Cerebellar nuclear complex (tissue), 1 donor: ENCODE data around the gene ARHGAP25.

ENCODE experiments used
- DNase-seq, 2 experiments: peaks; one replicate each; lab custom pipeline; 2025; lab: John Stamatoyannopoulos, UW

ARHGAP25 gene

DNA sequence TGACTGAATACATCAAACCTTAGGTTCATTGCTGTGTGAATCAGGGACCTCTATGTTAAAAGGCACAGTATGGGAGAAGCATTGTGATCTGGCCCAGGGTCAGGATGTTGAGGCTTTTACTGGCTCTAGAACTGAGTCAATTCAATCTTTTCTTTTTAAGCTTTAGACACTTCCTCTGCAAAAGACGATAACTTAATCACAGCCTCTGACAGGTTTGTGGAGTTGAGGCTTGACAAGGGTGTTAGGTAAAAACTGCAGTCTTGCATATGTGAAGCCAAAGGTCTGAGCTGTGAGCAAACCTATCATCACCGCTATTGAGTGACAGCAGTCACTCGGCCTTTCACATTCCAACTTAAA is 17.3 kb upstream of the ARHGAP25 start:
- no peak for DNase-seq

DNA sequence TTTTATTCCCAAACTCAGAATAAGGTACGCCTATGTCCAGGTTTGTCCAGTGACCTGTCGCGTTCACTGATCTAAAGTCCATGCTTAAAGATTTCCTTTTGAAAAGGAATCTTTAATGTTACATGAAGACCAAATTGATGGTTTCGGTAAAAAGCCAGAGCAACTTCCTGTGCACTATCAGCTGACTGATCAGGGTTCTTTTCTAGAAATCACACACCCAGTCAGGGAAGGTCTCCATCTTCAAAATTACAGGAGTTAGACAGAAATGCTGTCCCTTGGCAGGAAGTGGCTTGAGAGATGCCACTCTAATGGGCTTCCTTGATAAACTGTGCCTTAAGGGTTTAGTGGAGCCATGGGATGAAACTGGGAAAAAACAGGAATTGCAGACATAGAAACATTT is 14.7 kb upstream of the ARHGAP25 start:
- no peak for DNase-seq

DNA sequence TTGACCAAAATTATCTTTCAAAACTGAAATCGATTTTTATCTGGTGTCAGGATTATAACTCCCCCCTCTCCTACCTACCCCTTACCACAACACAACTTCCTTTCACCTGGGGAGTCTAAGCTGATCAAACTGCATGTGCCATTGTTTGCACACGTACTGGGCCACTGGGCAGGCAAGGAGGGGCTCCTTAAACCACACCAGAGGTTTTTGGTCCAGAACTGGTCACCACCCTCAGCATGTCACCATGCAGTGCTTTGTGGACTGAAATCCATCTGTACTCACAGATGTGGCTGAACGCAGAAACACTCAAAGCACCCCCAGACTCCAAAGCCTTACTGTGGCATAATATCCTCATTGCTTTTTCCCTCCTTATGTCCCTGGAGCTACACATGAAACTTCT is 13.9 kb upstream of the ARHGAP25 start:
- no peak for DNase-seq

DNA sequence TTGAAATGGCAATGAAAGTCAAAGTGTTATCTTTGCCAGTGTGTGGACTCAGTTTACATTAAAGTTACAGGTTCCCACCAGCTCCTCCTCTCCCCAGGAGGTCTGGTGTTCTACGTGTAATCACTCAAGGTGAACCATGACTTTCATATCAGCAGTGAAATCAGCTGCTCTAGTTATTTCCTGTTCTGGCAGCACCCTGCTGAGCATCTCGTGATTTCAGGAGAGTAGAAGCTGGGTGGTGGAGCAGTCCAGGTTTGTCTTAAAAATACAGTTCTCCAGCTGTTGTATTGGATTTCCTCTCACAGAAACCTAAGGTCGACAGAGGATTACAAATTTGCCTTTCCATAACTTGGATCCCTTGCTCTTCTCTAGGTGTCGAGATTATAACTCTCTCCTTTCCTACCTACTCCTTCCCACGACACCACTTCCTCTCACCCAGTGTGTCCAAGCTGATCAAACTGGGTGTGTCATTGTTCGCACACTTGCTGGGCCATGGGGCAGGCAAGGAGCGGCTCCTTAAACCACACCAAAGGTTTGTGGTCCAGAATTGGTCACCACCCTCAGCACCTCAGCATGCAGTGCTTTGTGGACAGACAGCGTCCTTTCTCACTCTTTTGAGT is 13.0 kb upstream of the ARHGAP25 start:
- no peak for DNase-seq

DNA sequence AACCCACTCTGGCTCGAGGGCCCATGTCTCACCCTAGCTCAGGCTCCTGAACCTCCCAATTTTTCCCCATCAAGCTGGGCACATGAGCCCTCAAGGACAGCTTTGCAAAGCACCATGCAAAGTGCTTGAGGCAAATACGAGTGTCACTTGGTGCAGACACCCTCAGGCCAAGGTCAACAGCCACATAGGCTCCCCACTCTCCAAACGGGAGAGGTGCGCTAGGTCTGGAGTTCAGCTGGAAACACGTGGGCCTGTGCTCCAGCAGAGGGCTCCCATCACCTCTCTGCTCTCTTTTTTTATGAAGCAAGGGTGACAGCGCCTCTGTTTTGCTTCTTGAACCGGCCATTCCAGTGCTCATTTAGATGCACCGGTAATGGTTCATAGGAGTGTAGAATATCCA is 11.9 kb upstream of the ARHGAP25 start:
- DNase-seq, result no peak

DNA sequence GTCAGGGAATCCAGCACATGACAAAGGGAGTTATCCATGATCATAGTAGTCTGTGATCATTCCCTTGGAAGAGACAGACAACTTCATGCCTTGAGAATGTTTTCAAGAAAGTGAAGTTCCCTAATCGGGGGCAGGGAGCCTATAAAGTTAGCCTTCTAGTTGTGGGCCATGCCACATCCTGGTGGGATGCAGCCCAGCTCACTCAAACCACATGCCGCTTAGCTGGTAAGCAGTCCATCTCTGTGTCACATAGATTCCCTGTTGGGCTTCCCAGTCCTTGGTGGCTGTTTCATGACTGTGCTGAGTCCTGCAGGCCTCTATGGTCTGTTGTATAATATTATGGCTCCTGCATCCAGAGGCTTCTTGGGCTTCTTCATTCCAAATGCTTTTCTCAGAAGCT is 11.4 kb upstream of the ARHGAP25 start:
- DNase-seq, result no peak

DNA sequence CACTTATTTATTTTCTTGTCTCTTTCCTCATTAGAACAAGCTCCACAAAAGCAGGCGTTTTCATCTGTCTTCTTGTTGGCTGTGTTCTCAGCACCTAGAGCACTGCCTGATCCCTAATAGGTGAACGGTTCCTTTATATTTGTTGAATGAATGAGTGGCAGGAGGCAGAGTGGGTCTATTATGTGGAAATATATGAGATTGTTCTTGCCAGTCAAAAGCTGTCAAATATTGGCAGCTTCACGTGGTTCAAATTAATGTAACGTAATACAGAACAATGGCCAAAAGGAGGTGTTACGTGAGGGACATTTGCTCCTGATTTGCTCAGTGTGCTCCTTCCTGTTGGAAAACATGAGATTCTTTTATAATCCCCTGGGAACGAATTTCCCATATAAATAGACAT is 8.5 kb upstream of the ARHGAP25 start:
- DNase-seq, result no peak

DNA sequence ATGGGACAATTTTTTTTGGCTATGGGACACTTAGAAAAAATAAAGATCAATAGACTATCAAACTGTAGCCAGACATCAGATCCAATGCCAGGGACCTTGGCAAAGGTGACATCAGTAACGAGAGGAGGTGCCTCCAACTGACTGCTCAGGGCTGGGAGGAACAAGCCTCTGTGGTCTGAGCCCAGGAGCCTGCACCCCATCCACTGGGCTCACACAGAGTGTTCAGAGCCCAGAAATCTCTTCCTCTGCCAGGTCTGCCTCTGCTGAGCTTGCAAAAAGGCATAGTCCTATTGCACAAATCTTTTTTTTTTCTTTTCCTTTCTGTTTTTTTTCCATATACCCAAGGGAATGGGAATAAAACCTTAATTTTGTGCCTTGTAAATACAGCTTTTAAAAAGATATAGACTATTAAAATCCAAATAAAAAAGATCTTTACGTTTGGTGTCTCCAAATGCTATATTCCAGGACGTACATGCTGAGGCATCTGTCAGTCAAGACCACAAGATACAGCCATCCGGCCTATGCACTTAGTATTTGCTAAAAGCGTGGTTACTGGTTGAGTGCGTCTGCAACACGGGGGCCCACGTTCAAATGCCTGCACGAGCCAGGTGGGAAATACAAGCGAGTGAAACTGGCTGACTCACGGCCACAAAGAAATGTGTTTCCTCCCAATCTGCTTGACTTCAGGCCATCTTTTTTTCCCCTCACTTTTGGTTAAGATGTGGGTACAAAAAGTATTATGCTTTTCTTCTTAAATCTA is 7.8 kb upstream of the ARHGAP25 start:
- no peak for DNase-seq

DNA sequence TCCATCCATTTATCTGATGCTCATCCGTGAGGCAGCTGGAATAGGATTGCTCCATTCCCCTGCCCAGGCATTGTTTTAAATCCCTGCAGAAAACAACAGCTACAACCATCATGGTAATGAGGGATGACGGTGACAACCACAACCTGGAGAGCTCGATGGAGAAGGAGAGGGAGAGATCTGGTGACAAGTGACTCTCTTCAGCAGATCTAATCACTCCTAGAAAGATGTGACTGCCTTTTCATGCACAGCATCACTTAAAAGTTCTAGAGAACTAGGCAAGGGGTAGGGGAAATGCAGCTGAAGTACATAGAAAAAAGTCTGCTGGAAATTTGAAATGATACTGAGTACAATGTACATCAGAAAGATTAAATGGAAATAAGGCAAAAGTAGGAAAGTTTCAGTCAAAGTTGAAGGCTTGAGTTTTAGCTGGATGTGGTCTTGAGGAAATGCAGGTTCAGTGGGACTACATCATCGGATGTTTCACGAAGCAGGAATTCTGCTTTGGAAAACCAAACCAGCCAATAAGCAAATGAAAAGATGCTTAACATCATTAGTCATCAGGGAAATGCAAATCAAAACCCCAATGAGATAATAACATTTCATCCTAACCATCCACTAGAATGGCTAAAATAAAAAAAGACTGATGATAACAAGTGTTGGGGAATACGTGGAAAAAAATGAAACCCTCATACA is 6.8 kb upstream of the ARHGAP25 start:
- DNase-seq, result no peak

DNA sequence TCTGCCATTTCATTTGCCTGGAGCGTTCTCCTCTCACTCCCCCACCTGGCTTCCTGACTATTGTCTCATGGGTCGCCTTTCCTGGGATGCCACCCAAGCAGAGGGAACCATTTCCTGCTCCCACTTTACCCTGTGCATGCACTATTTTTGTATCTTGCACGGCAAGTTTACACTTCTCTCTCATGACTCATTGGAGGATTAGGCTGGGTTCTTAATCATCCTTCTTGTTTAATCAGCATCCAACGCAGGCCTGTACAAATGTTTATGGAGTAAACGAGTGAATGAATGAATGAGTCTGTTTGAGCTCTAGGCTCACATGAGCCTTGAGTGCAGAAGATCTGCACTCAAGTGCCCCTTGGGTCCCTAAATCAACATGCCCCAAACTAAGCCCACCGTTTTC is 3.8 kb upstream of the ARHGAP25 start:
- no peak for DNase-seq

DNA sequence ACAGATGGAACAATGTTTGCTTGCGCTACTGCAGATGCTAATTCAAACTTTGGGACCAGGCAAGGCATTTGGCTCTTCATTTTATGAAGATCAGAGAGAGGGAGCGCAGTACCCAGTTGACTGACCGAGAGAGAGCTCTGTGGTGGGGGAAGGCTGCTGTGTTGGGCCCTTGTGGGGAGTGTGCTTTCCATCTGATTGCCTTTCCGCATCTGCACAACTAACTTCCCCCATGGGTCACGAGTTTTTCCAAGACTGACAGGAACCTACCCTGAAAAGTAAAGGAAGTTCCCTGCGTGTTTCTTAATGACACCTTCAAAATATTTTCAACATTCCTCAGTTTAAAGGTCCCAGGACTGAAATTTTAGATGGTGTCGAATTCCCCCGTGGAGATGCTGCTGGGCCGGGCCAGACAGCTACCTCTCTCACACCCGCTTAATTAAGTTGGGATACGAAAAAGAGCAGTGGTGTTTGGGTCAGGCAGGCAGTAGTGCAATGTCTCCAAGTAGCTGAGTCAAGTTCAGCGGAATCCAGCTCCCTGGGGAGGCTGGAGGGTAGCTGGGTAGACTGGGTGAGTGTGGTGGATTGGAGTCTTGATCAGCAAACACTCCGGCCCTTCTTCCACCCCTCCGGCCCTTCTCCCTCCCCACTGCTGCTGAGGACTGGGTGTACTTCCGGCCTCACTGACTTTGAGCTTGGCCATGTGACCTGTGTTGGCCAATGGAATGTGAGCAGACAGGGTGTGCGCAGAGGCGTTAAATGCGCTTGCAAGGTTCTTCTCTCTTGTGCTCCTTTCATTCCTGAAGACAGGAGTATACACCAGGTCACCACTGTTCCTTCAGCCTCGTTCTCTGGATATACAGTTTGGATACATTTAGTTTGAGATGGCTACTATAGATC is 2.3 kb upstream of the ARHGAP25 start:
- DNase-seq, result no peak

DNA sequence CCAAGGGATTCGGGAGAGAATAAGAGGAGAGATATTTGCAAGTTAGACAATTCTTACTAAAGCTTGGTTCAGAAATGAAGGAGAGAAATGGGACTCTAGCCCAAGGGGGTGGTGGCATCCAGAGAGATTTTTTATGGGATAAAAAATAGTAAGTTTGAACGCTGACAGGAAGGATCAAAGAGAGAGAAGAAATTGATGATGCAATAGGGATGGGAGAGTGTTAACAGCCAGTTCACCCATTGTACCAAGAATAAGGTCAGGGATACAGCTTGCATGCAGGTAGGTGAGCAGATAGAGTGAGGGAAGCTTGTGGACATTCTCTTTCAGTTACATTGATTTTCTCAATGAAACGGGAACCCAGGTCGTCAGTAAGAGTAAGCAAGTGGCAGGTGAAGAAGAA is 1.2 kb upstream of the ARHGAP25 start:
- no peak for DNase-seq

DNA sequence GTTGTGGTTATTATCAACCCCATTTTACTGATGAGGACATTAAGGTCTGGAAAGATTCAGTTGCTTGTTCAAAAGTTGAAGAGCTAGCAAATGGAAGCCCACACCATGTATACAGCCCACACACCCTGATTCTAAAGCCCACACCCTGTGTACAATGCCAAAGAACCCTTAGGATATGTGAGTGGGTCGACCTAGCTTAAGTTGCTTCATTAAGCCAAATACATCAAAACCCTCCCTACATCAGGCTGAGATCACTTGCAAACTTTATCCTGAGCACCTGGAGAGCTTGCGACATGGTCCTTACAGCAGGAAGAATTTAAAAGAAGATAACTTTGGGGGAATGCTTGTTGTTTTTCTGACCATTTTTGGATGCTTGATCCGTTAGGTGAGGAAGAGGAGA is 435 bp upstream of the ARHGAP25 start:
- DNase-seq, result no peak

DNA sequence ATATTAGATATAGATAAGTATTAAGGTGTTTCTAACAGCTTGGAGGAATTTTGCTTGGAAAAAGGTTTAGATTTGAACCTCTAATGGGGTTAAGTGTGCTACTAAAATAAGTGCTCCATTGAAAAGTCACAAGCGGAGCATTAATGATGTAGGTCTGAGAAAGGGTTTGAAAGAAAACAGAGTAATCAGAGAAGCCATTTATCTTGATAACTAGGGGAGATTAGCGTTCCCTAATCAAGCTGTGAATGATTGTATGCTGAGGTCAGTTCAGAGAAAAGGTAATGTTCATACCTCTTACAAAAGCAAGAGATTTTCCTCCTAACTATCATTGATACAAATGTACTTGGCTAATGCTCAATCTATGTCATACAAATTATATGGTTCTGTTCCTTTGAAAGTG is 1.5 kb downstream of the ARHGAP25 start:
- no peak for DNase-seq

DNA sequence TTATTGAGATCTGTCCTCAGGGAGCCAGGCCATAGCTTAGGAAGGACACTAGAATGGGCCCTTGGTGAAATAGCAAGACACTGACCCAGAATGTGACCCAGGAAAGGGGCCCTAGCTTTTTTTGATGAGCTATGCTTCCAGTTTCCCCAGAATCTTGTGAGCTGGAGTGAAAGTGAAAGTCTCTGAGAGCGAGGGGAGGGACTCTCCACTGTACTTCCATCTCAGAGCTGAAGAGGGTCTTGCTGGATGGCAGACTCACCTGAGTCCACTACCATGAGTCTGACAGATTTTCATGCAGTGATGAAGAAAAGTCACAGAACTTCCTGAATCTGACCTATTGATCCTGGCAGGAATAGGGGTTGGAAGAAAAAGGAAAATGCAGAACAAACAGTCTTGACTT is 3.1 kb downstream of the ARHGAP25 start:
- DNase-seq, result no peak

DNA sequence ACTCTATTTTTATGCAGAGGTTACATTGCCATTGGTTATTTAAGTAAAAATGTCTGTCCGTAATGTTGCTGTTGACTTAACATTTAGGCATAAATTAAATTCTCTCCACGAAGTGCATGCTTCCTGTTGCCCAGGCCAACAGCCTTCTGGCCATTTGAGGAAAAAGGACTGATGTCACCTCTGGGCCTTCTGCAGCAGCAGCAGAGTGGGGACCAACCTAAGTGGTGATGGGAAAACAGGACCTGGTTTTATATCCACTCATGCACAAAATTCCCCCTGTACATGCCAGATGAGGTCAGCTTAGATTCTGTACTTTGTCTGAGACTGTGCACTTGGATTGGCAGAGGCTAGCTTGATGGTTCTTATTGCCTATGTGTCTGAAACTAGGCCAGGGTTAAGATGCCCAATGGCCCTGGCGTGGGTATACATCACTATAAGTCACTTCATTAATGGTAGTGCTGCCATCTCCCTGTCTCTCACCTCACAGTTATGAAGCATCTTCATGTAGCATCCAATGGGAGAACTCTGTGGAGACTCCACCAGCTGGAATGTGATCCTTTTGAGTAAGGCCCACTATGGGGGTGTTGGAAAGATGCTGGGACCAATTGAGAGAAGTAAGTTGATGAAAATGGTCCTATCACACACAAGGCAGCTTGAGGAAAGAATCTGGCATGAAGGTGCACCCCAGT is 4.4 kb downstream of the ARHGAP25 start:
- DNase-seq, result no peak

DNA sequence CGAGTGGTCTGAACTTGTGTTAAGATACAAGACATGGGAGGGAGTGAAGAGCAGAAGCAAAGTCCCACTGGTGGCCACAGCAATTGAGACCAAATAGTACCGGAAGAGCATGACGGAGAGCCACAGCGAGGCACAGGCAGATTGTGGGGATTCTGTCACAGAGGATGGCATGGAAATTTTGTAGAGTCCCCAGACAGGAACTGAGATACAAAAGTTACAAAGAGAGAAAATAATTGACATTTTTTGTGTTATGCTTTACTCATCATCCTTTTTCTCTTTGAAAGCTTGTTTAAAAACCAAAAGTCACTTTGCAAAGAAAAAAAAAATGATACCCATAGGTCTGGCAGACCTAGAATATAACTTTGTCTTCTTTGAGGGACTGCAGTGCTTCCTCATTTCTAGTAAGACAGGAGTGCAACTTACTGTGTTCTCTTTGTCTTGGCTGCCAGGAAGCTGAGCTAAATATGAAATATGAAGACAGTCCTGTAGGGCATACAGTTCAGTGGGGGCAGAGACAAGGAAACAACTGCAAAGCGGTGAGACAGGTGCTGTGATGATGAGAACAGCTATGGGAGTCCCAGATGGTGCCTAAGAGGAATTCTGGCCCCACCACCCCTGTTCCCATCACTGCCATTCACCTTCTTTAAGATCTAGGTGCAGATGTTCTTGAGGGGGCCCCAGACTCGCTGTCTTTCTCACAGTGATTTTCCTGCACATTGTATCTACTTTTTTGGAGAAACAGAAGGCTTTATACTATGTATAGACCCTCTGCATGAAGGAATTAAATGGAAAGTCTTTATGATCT is 5.2 kb downstream of the ARHGAP25 start:
- no peak for DNase-seq

DNA sequence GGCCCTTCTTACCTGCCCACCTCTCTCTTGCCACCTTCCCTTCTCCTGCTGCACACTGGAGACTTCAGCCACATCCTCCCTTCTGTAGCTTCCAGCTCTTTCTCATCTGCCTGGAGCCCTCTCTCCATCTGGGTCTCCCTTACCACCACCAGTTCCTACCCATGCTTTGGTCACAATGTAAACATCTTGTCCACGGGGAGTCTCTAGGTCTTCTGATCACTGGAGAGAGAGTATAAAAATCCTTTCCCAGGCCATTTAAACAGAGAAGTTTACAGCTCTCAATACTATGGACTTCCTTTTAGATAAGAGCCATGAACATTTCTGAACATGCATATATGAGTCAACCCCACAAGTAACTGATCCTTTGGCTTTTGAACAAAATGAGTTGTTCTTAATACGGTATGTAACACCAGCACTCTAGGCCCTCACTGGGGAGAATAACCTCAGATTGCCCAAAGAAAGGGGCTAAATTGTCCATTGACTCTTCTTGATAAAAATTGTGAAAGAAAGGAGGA is 5.8 kb downstream of the ARHGAP25 start:
- DNase-seq, result no peak

DNA sequence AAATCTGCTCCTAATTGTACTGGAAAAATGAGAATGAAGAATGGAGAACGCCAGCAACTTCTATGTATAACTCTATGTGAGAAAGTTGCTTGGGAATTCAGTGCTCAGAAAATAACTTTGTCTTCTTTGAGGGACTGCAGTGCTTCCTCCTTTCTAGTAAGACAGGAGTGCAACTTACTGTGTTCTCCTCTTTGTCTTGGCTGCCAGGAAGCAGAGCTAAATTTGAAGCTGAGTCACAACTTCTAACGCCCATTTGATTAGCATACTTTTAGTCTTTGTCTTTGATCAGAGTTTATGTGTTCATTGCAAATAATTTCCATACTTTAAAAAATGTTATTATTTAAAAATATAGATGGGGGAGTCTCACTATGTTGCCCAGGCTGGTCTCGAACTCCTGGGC is 6.6 kb downstream of the ARHGAP25 start:
- no peak for DNase-seq

DNA sequence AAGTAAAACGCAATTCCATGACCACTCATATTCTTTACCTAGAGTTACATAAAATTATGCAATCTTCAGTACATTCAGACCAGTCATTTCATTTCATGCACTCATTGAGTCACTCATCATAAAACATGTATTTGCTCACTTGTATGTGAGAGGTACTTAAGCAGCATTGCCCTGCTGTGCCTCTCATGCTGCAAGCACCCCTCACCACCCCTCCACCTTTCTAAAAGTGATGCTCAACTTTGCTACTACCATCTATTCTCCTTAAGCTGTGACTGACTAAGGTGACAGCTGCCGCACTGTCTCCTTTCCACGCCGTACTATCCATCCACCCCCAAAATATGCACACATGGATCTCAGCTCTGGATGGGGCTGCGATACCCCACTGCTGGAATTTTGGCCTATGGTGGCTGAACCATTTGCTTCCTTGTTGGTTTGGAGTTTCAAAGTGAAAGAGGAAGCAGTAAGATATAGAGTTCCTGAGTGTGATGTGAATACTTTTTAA is 7.2 kb downstream of the ARHGAP25 start:
- no peak for DNase-seq
